PC-3 (cell line): ENCODE measurements around the gene PTPRN2.

Source experiments
- EZH2 ChIP-seq: fragments of 300-600 bp; sonication (generic); IDR thresholded peaks from one replicate; pipeline ENCODE4 v1.6.1; 2017; ENCODE audit warnings: antibody characterized with exemption, mild to moderate bottlenecking, low read length; ENCODE audit not compliant: unreplicated experiment
- EZH2phosphoT487 ChIP-seq: fragments of 300-600 bp; sonication (generic); IDR thresholded peaks from 2 replicates; pipeline ENCODE4 v1.6.1; 2018; ENCODE audit warnings: mild to moderate bottlenecking, antibody characterized with exemption, low read length, borderline replicate concordance
- TF ChIP-seq, protein P1 (sequence below): fragments of 300-600 bp; sonication (generic); conservative IDR thresholded peaks from 2 replicates; pipeline ENCODE4 v1.5.1; 2017; ENCODE audit warnings: antibody characterized with exemption, low read depth, mild to moderate bottlenecking, low read length

DNA sequence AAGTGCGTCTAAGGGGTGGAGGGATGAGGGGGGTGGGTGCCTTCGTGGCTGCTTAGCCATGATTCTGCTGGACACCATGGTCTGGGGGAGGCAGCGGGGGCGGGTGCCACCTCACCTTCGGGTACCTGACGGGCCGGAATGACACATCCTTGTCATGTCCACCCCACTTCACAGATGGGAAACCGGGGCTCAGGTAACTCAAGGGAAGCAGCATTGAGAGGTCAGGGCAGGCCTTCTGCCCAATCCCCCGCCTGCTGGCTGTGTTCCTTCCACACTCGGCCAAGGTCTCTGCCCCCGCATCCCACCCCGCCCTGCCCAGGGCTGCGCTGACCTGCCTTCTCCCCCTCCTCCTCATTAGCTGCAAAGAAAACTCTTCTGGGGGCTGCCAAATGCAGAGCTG is 598.0 kb downstream of the PTPRN2 start:
- TF ChIP-seq, protein P1, sequence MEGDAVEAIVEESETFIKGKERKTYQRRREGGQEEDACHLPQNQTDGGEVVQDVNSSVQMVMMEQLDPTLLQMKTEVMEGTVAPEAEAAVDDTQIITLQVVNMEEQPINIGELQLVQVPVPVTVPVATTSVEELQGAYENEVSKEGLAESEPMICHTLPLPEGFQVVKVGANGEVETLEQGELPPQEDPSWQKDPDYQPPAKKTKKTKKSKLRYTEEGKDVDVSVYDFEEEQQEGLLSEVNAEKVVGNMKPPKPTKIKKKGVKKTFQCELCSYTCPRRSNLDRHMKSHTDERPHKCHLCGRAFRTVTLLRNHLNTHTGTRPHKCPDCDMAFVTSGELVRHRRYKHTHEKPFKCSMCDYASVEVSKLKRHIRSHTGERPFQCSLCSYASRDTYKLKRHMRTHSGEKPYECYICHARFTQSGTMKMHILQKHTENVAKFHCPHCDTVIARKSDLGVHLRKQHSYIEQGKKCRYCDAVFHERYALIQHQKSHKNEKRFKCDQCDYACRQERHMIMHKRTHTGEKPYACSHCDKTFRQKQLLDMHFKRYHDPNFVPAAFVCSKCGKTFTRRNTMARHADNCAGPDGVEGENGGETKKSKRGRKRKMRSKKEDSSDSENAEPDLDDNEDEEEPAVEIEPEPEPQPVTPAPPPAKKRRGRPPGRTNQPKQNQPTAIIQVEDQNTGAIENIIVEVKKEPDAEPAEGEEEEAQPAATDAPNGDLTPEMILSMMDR, result no peak
- TF ChIP-seq EZH2 (no peak), EZH2phosphoT487 (no peak)
